ENCODE data around the gene KRTAP3-3.

- TF ChIP-seq, protein P1, sequence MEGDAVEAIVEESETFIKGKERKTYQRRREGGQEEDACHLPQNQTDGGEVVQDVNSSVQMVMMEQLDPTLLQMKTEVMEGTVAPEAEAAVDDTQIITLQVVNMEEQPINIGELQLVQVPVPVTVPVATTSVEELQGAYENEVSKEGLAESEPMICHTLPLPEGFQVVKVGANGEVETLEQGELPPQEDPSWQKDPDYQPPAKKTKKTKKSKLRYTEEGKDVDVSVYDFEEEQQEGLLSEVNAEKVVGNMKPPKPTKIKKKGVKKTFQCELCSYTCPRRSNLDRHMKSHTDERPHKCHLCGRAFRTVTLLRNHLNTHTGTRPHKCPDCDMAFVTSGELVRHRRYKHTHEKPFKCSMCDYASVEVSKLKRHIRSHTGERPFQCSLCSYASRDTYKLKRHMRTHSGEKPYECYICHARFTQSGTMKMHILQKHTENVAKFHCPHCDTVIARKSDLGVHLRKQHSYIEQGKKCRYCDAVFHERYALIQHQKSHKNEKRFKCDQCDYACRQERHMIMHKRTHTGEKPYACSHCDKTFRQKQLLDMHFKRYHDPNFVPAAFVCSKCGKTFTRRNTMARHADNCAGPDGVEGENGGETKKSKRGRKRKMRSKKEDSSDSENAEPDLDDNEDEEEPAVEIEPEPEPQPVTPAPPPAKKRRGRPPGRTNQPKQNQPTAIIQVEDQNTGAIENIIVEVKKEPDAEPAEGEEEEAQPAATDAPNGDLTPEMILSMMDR (IDR thresholded peaks at IDR 0.05 in 4 of 5, conservative IDR thresholded peaks at IDR 0.05 in 1 of 5), result no peak
- no peak for TF ChIP-seq POLR2A (IDR thresholded peaks at IDR 0.05)
These were observed 26.4 kb upstream of the KRTAP3-3 start for GRCh38 chr17:41020336-41020735.

All from gastrocnemius medialis (tissue), 4 donors.